Measurements from ENCODE around the gene CARHSP1. TPM values are rescaled to one million over a fixed set of nuclear protein-coding genes. Genes with fewer than 3 reads are reported as not detected.

The CARHSP1 gene
- total and polyA plus RNA-seq, 9 of the 15 experiments (the other 6 are each of a cell fraction or from before 2014, with no cell fraction given), result 5.8 to 114 (median 41.1) TPM

GRCh38 chr16:8808009-8808408 lies 60.8 kb downstream of the CARHSP1 start:
- FAIRE-seq (no peak), DNase-seq (ENCODE audit: extremely low read depth in 1 of 4, low spot score in 3 of 4) (no peak), ATAC-seq (no peak)
- Histone ChIP-seq H3K4me3 (no peak overlapping the region), H3K4me2 (ENCODE audit: insufficient read depth, low read length) (no peak overlapping the region), H3K9me1 (ENCODE audit: control insufficient read depth, insufficient read depth, low read length) (no peaks in the 10 kb centered on the region), H3K27me3 (ENCODE audit: control insufficient read depth in 2 of 2, insufficient read depth in 2 of 2, low read length in 2 of 2) (no peaks in the 10 kb centered on the region), H4K20me1 (replicated peaks; ENCODE audit: control insufficient read depth, insufficient read depth, low read length) (no peaks in the 10 kb centered on the region; the same call in 1 of the 2 replicates), H3K27ac (ENCODE audit: extremely low read depth, low read depth, low read length) (no peak overlapping the region), H3K9ac (ENCODE audit: insufficient read depth in 1 of 2, low read depth in 2 of 2, low read length in 2 of 2) (no peak overlapping the region), H3K9me3 (replicated peaks; ENCODE audit: control insufficient read depth, insufficient read depth, low read depth, low read length) (no peaks in the 10 kb centered on the region), H3K79me2 (ENCODE audit: control insufficient read depth, insufficient read depth, low read length) (peaks cover 13% of the 10 kb centered on the region), H3K36me3 (ENCODE audit: control insufficient read depth, insufficient read depth, low read length) (peaks cover 99% of the 10 kb centered on the region), H2AFZ (ENCODE audit: low read depth, low read length) (no peak overlapping the region), H3K4me1 (replicated peaks in 1 of 2; ENCODE audit: control insufficient read depth in 2 of 2, insufficient read depth in 2 of 2, low read length in 2 of 2) (no peaks in the 10 kb centered on the region; a peak in 1 of 5 replicates)
- WGBS (ENCODE audit: insufficient coverage, low coverage, missing lambda C conversion rate), result 94% methylated on average over 3 of the region's 3 CpGs
- no TSS peak for BruUV-seq (replicated peaks)
- POLR2A ChIA-PET, result no interaction called here
- in situ Hi-C loops (cut with MboI) (no loop called here), intact Hi-C loops (cut with micrococcal nuclease) (no loop called here)
- CTCF ChIA-PET (ENCODE audit: low intra/inter-chr PET ratio), result no interaction called here
- TF ChIP-seq PCBP2 (IDR thresholded peaks at IDR 0.05; ENCODE audit: low read depth, low read length, poor library complexity, severe bottlenecking), result no peak
- no peak for TF ChIP-seq RAD51 (IDR thresholded peaks at IDR 0.05; ENCODE audit: borderline replicate concordance, low read depth)
- no peak for TF ChIP-seq ZNF830 (CRISPR knock-in tag; IDR thresholded peaks at IDR 0.05)
- TF ChIP-seq MAZ (CRISPR knock-in tag; conservative IDR thresholded peaks at IDR 0.05 in 1 of 2, IDR thresholded peaks at IDR 0.05 in 1 of 2), result no peak
- no peak for TF ChIP-seq ZNF436 (CRISPR knock-in tag; IDR thresholded peaks at IDR 0.05)
- TF ChIP-seq TAF9B (IDR thresholded peaks at IDR 0.05; ENCODE audit: partially characterized antibody), result no peak
- TF ChIP-seq IRF1 (CRISPR knock-in tag; IDR thresholded peaks at IDR 0.05; ENCODE audit: borderline replicate concordance), result no peak
- no peak for TF ChIP-seq HDAC2 (IDR thresholded peaks at IDR 0.05)
- TF ChIP-seq SLC30A9 (CRISPR knock-in tag; IDR thresholded peaks at IDR 0.05), result no peak
- TF ChIP-seq CEBPZ (IDR thresholded peaks at IDR 0.05; ENCODE audit: borderline replicate concordance, low read depth, low read length), result no peak
- TF ChIP-seq HDGF (IDR thresholded peaks at IDR 0.05), result no peak
- TF ChIP-seq LCOR (CRISPR knock-in tag; IDR thresholded peaks at IDR 0.05), result no peak
- TF ChIP-seq, protein P1, sequence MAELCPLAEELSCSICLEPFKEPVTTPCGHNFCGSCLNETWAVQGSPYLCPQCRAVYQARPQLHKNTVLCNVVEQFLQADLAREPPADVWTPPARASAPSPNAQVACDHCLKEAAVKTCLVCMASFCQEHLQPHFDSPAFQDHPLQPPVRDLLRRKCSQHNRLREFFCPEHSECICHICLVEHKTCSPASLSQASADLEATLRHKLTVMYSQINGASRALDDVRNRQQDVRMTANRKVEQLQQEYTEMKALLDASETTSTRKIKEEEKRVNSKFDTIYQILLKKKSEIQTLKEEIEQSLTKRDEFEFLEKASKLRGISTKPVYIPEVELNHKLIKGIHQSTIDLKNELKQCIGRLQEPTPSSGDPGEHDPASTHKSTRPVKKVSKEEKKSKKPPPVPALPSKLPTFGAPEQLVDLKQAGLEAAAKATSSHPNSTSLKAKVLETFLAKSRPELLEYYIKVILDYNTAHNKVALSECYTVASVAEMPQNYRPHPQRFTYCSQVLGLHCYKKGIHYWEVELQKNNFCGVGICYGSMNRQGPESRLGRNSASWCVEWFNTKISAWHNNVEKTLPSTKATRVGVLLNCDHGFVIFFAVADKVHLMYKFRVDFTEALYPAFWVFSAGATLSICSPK (IDR thresholded peaks at IDR 0.05; ENCODE audit: borderline replicate concordance), result no peak
- no peak for TF ChIP-seq ZBTB2 (IDR thresholded peaks at IDR 0.05)

Measured in K562 (cell line).